H1 (cell line): ENCODE data around the gene PAPSS2. TPM values are rescaled to one million over a fixed set of nuclear protein-coding genes. Genes with fewer than 3 reads are reported as not detected.

Experiments used
- CTCF ChIA-PET: fragments of 300-600 bp; sonication (Branson Sonifier 250); formaldehyde crosslinking; loops from one replicate; lab custom pipeline; 2021; ENCODE audit not compliant: partially characterized antibody; lab: Charles Lee
- POLR2A ChIA-PET: fragments of 300-600 bp; sonication (Branson Sonifier 250); formaldehyde crosslinking; loops from one replicate; lab custom pipeline; 2021; ENCODE audit warnings: inconsistent platforms; ENCODE audit not compliant: partially characterized antibody; lab: Charles Lee
- DNase-seq, 2 experiments: peaks; one replicate each; pipeline versions ENCODE4 v3.0.0 to v3.0.0-alpha.2; 2010 to 2022; ENCODE audit warnings: low spot score in 2 of 2, low read depth in 1 of 2, mixed read lengths in 1 of 2
- FAIRE-seq: peaks from 2 replicates; lab custom pipeline; 2011; peaks lifted over from hg19 to GRCh38; lab: Jason Lieb, UNC
- H2AFZ ChIP-seq: 2 replicates; pipeline ENCODE4 v1.8.1; 2012; ENCODE audit warnings: low read length, inconsistent platforms
- H2AK5ac ChIP-seq: 2 replicates; pipeline ENCODE4 v1.6.1; 2013; ENCODE audit warnings: low read depth, low read length
- H2BK120ac ChIP-seq: replicated peaks from 2 replicates; pipeline ENCODE3; 2013; ENCODE audit warnings: low read depth, low read length, inconsistent platforms
- H2BK12ac ChIP-seq: 2 replicates; pipeline ENCODE4 v1.6.1; 2013; ENCODE audit warnings: low read depth, low read length
- H2BK15ac ChIP-seq: 2 replicates; pipeline ENCODE4 v1.6.1; 2013; ENCODE audit warnings: low read length
- H2BK20ac ChIP-seq: 2 replicates; pipeline ENCODE4 v1.6.1; 2013; ENCODE audit warnings: low read length
- H2BK5ac ChIP-seq: 2 replicates; pipeline ENCODE4 v1.6.1; 2013; ENCODE audit warnings: low read depth, low read length
- H3K14ac ChIP-seq: 2 replicates; pipeline ENCODE4 v1.6.1; 2013; ENCODE audit warnings: inconsistent platforms; ENCODE audit not compliant: insufficient read length
- H3K18ac ChIP-seq: 2 replicates; pipeline ENCODE4 v1.6.1; 2013; ENCODE audit warnings: low read length; ENCODE audit errors: extremely low read depth
- H3K23ac ChIP-seq: 2 replicates; pipeline ENCODE4 v1.6.1; 2013; ENCODE audit warnings: inconsistent platforms; ENCODE audit not compliant: insufficient read length
- H3K23me2 ChIP-seq: 2 replicates; pipeline ENCODE4 v1.6.1; 2013; ENCODE audit warnings: low read depth, low read length
- H3K27ac ChIP-seq: 2 replicates; pipeline ENCODE4 v1.6.1; 2011; ENCODE audit warnings: low read depth, low read length, inconsistent platforms
- H3K27me3 ChIP-seq, 4 experiments: replicated peaks in 1 of 4; 1 replicate in 1 of 4; 2 replicates in 3 of 4; pipeline versions ENCODE4 v1.6.1 to v1.8.1; 2011 to 2013; ENCODE audit warnings: low read length in 3 of 4, mild to moderate bottlenecking in 3 of 4, inconsistent platforms in 2 of 4, mixed read lengths in 2 of 4, moderate library complexity in 1 of 4; ENCODE audit not compliant: control insufficient read depth in 3 of 4, insufficient read depth in 3 of 4; ENCODE audit errors: extremely low read depth in 1 of 4
- H3K36me3 ChIP-seq, 4 experiments: 2 replicates each; pipeline versions ENCODE4 v1.6.1 to v1.8.1; 2011 to 2013; ENCODE audit warnings: mild to moderate bottlenecking in 4 of 4, low read length in 3 of 4, moderate library complexity in 2 of 4, control low read depth in 1 of 4, inconsistent platforms in 1 of 4; ENCODE audit not compliant: insufficient read depth in 4 of 4, control insufficient read depth in 2 of 4
- H3K4ac ChIP-seq: replicated peaks from 2 replicates; pipeline ENCODE3; 2013; ENCODE audit warnings: low read length, low read depth, mixed read lengths, inconsistent platforms; ENCODE audit not compliant: insufficient read length
- H3K4me1 ChIP-seq, 4 experiments: replicated peaks in 1 of 4; 1 replicate in 1 of 4; 2 replicates in 3 of 4; pipeline versions ENCODE4 v1.6.1 to v1.8.1; 2011 to 2013; ENCODE audit warnings: low read length in 3 of 4, inconsistent platforms in 2 of 4, mixed read lengths in 1 of 4; ENCODE audit not compliant: insufficient read depth in 4 of 4, control insufficient read depth in 3 of 4
- H3K4me2 ChIP-seq, 2 experiments: 2 replicates each; pipeline versions ENCODE4 v1.6.1 to v1.8.1; 2011 to 2013; ENCODE audit warnings: low read depth in 2 of 2, low read length in 2 of 2, control low read depth in 1 of 2, inconsistent platforms in 1 of 2, mild to moderate bottlenecking in 1 of 2; ENCODE audit not compliant: insufficient read depth in 1 of 2
- H3K4me3 ChIP-seq, 4 experiments: fragments of 200-600, 300-600 bp in 1 of 4; sonication (generic), shearing (Covaris generic), sonication (Bioruptor Twin) in 1 of 4; 2 replicates each; pipeline versions ENCODE4 v1.5.1 to v1.8.1; 2011 to 2016; ENCODE audit warnings: low read length in 4 of 4, low read depth in 3 of 4, control low read depth in 2 of 4, inconsistent platforms in 2 of 4, mild to moderate bottlenecking in 2 of 4, mixed read lengths in 1 of 4, moderate library complexity in 1 of 4; ENCODE audit not compliant: insufficient read depth in 2 of 4; ENCODE audit errors: extremely low read depth in 1 of 4
- H3K56ac ChIP-seq: replicated peaks from 2 replicates; pipeline ENCODE3; 2013; ENCODE audit warnings: low read depth, mild to moderate bottlenecking, mixed read lengths, low read length, inconsistent platforms; ENCODE audit not compliant: insufficient read length
- H3K79me1 ChIP-seq: 2 replicates; pipeline ENCODE4 v1.6.1; 2013; ENCODE audit warnings: low read depth, low read length, control low read depth
- H3K79me2 ChIP-seq, 2 experiments: 2 replicates each; pipeline versions ENCODE4 v1.6.1 to v1.8.1; 2012 to 2013; ENCODE audit warnings: low read length in 2 of 2, mild to moderate bottlenecking in 2 of 2, inconsistent platforms in 1 of 2; ENCODE audit not compliant: insufficient read depth in 2 of 2, control insufficient read depth in 1 of 2
- H3K9ac ChIP-seq, 4 experiments: replicated peaks in 1 of 4; 1 replicate in 1 of 4; 2 replicates in 3 of 4; pipeline versions ENCODE4 v1.6.1 to v1.8.1; 2011 to 2013; ENCODE audit warnings: low read depth in 3 of 4, low read length in 3 of 4, control low read depth in 2 of 4, mild to moderate bottlenecking in 2 of 4, moderate library complexity in 2 of 4, inconsistent platforms in 1 of 4; ENCODE audit errors: extremely low read depth in 1 of 4
- H3K9me3 ChIP-seq, 2 experiments: 2 replicates each; pipeline versions ENCODE4 v1.6.1 to v1.8.1; 2012 to 2013; ENCODE audit warnings: mild to moderate bottlenecking in 2 of 2, moderate library complexity in 2 of 2, control low read depth in 1 of 2, inconsistent platforms in 1 of 2, low read depth in 1 of 2, low read length in 1 of 2, mixed read lengths in 1 of 2; ENCODE audit not compliant: insufficient read depth in 2 of 2
- H4K20me1 ChIP-seq, 2 experiments: replicated peaks in 1 of 2; 2 replicates each; pipeline versions ENCODE3 to v1.8.1; 2011 to 2013; ENCODE audit warnings: inconsistent platforms in 2 of 2, low read length in 2 of 2, mild to moderate bottlenecking in 1 of 2; ENCODE audit not compliant: insufficient read depth in 2 of 2, control insufficient read depth in 1 of 2
- H4K5ac ChIP-seq: 2 replicates; pipeline ENCODE4 v1.6.1; 2013; ENCODE audit warnings: low read length, low read depth, mixed read lengths, inconsistent platforms; ENCODE audit not compliant: insufficient read length
- H4K8ac ChIP-seq: 2 replicates; pipeline ENCODE4 v1.8.0; 2013; ENCODE audit warnings: mild to moderate bottlenecking, moderate library complexity, low read length, inconsistent platforms; ENCODE audit not compliant: insufficient read depth; ENCODE audit errors: extremely low read depth
- H4K91ac ChIP-seq: replicated peaks from 2 replicates; pipeline ENCODE3; 2013; ENCODE audit warnings: low read length, mixed read lengths, inconsistent platforms; ENCODE audit not compliant: insufficient read length
- CTCF ChIP-seq, 3 experiments: IDR thresholded peaks; 1 replicate in 2 of 3; 2 replicates in 1 of 3; pipeline versions ENCODE4 v1.5.1 to v1.6.1; 2011; ENCODE audit warnings: low read length in 3 of 3, mild to moderate bottlenecking in 3 of 3, inconsistent platforms in 2 of 3, low read depth in 1 of 3, moderate library complexity in 1 of 3; ENCODE audit not compliant: insufficient read depth in 1 of 3; ENCODE audit errors: control extremely low read depth in 1 of 3
- JUN ChIP-seq: IDR thresholded peaks from 2 replicates; pipeline ENCODE4 v1.6.1; 2011; ENCODE audit warnings: low read depth, mild to moderate bottlenecking, improper control_type of control experiment, low read length
- RFX5 ChIP-seq: IDR thresholded peaks from 2 replicates; pipeline ENCODE4 v1.6.1; 2011; ENCODE audit warnings: low read depth, low read length, improper control_type of control experiment, borderline replicate concordance
- SUZ12 ChIP-seq: fragments of 200-600 bp; sonication (generic); IDR thresholded peaks from 2 replicates; pipeline ENCODE4 v1.6.1; 2012; ENCODE audit warnings: mild to moderate bottlenecking, inconsistent platforms, low read length, moderate library complexity, mixed read lengths
- whole genome bisulfite sequencing, 2 experiments: shearing (Covaris generic) in 1 of 2; methylation state at CpG; one replicate each; pipeline versions ENCODE4 v1.1.6 to v1.1.7; 2013 to 2015; ENCODE audit warnings: low lambda C conversion rate in 2 of 2, mixed read lengths in 2 of 2, inconsistent platforms in 1 of 2, low coverage in 1 of 2, missing lambda C conversion rate in 1 of 2; ENCODE audit not compliant: insufficient replicate concordance in 2 of 2, insufficient coverage in 1 of 2, insufficient read length in 1 of 2; ENCODE audit errors: extremely low coverage in 1 of 2, missing lambda C conversion rate in 1 of 2; 5-methylcytosine and 5-hydroxymethylcytosine counted together
- polyA plus RNA-seq, 7 experiments: library from polyadenylated mRNA; depleted of rRNA in 3 of 7; stranded (reverse) in 5 of 7; unstranded in 2 of 7; fragments of >200 nt in 5 of 7; fragments of 200-250 nt in 2 of 7; gene quantifications; 1 replicate in 5 of 7; 2 replicates in 1 of 7; 4 replicates in 1 of 7; pipeline versions ENCODE4 v1.2.1 to v1.2.3, GENCODE V29; 2011 to 2013; ENCODE audit warnings: missing spikeins in 2 of 7, mixed read lengths in 2 of 7
- total RNA-seq: library from RNA; stranded (reverse); fragmentation: NEBNext Ultra II Directional; extraction: Animal tissue kit (Norgen Biotek cat#: 25700); gene quantifications from 2 replicates; pipeline ENCODE4 v1.2.1, GENCODE V29; 2021

The PAPSS2 gene
- total and polyA plus RNA-seq, 2 of the 8 experiments (the other 6 are each of a cell fraction or from before 2014, with no cell fraction given): 7.6 to 20.2 TPM

- POLR2A ChIA-PET: no interaction called here
- TF ChIP-seq SUZ12 (no peak), JUN (no peak), RFX5 (no peak), CTCF (IDR thresholded peaks at IDR 0.05; ENCODE audit: control extremely low read depth in 1 of 3, insufficient read depth in 1 of 3, low read depth in 1 of 3, low read length in 3 of 3) (no peak)
Measured at GRCh38 chr10:87654212-87654611, 5.5 kb upstream of the PAPSS2 start.

More at GRCh38 chr10:87654212-87654611, 5.5 kb upstream of the PAPSS2 start:
- no peak overlapping the region for H3K14ac ChIP-seq
- H4K20me1 ChIP-seq: no peaks in the 10 kb centered on the region
- H2BK15ac ChIP-seq: no peak overlapping the region
- H2BK12ac ChIP-seq: peak overlapping the region; percentile 54; the same call in 1 of the 2 replicates
- no peak overlapping the region for H2AK5ac ChIP-seq
- no peaks in the 10 kb centered on the region; the same call in 1 of the 2 replicates for H3K23me2 ChIP-seq
- no peak overlapping the region for H3K4me2 ChIP-seq
- no peaks in the 10 kb centered on the region for H3K79me2 ChIP-seq
- H3K56ac ChIP-seq: no peak overlapping the region
- H2BK5ac ChIP-seq: no peak overlapping the region
- H3K4ac ChIP-seq: no peak overlapping the region
- H4K91ac ChIP-seq: no peak overlapping the region
- H4K8ac ChIP-seq: no peak overlapping the region
- no peak for FAIRE-seq
- no peaks in the 10 kb centered on the region; a peak in 1 of 7 replicates for H3K27me3 ChIP-seq
- H3K27ac ChIP-seq: no peak overlapping the region
- H3K4me1 ChIP-seq: peaks cover 4 to 24% (median 14%) of the 10 kb centered on the region in 4 experiments; a peak in 4 of 7 replicates
- no peak overlapping the region for H3K9ac ChIP-seq
- H3K79me1 ChIP-seq: no peaks in the 10 kb centered on the region
- H2BK20ac ChIP-seq: peak overlapping the region; percentile 87; the same call in 1 of the 2 replicates
- DNase-seq: no peak
- H4K5ac ChIP-seq: no peak overlapping the region
- H3K9me3 ChIP-seq: no peaks in the 10 kb centered on the region
- H2BK120ac ChIP-seq: no peak overlapping the region
- H3K18ac ChIP-seq: no peak overlapping the region
- no peak overlapping the region for H3K23ac ChIP-seq
- no peaks in the 10 kb centered on the region for H3K36me3 ChIP-seq
- no peak overlapping the region for H2AFZ ChIP-seq
- CTCF ChIA-PET: interaction anchor here (1.2 kb wide), 1 partner anchor 11 kb away, joined by 3 read pairs; no protein-coding TSS in a partner anchor
- WGBS, 2 experiments: 100% methylated on average over 1 of the region's 1 CpG; no CpG with 5 or more reads in 1 of the 2 experiments
- H3K4me3 ChIP-seq: no peak overlapping the region
